HG03103 (cell line): ENCODE results near the gene PARD3B.

Source experiments
- ATAC-seq: cut with Tn5 transposase; IDR thresholded peaks from one replicate; pipeline ENCODE4 v1.9.1; 2021; ENCODE audit warnings: low read depth; ENCODE audit not compliant: unreplicated experiment

The PARD3B gene

DNA sequence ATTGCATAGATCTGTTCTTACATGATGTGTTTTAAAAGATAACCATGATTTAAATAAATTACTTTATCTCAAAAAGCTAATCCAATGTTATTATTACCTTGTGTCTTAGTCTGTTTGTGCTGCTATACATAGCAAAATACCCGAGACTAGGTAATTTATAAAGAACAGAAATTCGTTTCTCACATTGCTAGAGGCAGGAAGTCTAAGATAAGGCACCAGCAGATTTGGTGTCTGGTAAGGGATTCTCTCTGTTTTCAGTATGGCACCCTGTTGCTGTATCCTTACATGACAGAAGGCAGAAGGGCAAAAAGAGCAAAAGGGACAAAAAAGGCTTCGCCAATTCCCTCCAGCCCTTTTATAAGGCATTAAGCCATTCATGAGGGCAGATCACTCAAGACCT, 533.9 kb downstream of the PARD3B start:
- no peak for ATAC-seq

- no peak for ATAC-seq
These were observed 541.4 kb downstream of the PARD3B start for GRCh38 chr2:205086662-205087061.

DNA sequence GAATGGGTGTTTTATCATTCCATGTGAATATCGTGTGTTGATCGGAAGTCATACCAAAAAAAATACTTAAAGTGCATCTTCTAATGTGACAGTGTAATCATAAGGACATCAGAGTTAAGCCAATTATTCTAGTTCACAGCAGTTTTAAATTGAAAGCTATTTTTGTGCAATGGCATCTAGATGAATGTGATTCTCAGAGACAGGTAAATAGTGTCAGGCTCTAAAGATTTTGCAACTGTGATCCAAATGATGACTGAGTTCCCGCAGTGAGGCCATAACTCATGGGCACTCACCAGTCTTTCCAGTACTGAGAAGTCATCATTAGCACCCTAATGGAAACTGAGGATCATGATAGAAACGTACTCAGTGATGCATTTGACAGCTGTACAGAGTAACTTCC, 542.6 kb downstream of the PARD3B start:
- no peak for ATAC-seq

GRCh38 chr2:205089958-205090357, 544.7 kb downstream of the PARD3B start:
- ATAC-seq: no peak

DNA sequence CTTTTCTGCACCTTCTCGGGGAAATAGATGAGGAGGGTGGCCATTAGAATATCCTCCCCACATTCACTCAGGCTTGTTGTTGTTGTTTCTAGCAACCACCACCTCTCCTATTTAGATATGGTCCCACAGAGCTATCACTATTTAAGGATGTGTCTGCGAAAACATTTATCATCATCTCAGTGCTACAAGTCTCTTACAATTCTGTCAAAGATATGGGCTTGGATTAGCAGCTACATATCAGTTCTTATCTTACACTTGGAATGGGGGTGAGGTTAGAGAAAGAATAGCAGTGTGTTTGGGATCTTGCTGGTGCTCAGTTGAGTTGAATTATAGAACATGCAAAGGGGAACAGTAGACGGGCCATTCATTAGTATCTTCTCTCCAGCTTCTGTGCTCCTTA, 546.1 kb downstream of the PARD3B start:
- ATAC-seq: no peak

DNA sequence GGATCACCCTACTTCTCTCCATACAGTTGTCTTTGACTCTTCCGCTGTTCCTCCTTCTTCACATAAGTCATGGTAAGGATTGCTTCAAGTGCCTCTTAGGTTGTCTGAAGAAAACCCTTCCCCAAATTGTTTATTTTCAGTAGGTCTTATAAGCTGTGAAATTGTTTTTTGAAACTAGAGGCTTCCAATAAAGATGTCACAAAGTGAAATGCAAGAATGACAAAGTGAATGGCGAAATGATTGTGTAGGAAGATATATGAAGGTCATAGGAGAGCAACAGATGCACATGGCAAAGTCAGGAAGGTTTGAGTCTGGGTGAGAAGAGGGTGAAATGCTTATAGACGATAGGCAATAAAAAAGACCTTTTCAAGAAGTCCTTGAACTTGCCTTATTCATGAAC, 548.8 kb downstream of the PARD3B start:
- ATAC-seq: no peak

DNA sequence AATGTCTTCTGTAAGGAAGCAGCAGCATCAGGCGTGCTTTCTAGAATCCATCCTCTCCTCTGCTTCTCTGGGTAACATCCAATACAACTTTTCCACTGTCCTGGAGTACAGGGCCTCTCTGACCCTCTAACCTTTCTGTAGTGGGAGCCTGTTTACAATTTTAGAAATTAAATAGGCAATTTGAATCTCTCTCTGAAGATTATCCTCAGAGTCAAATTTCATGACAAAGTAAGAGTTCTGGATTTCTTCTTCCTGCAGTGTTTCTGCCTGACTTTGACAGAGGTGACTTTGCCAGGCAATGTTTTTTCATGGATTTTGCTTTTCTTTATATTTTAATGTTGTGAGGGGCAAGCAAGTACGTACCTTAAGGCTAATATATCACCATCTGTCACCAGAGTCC, 558.4 kb downstream of the PARD3B start:
- no peak for ATAC-seq

GRCh38 chr2:205107810-205108209, 562.5 kb downstream of the PARD3B start:
- ATAC-seq: no peak

DNA sequence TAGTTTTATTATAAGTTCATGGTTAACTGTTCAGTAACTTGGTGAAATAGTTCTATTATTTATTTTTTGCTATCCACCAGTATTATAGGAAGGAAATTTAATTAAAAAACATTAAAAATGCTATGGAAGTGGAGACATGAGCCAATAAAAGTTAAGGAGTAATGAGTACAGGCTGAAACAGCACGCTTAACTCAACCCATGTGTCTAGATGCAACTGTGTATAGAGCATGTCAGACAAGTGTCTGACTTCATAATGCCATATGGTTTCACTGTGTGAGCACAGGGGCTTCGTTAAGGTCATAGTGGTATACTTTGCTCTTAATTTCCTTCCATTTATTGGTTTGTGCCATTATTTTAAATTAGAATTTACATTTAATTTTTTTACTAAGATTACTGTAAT, 570.2 kb downstream of the PARD3B start:
- ATAC-seq: no peak

DNA sequence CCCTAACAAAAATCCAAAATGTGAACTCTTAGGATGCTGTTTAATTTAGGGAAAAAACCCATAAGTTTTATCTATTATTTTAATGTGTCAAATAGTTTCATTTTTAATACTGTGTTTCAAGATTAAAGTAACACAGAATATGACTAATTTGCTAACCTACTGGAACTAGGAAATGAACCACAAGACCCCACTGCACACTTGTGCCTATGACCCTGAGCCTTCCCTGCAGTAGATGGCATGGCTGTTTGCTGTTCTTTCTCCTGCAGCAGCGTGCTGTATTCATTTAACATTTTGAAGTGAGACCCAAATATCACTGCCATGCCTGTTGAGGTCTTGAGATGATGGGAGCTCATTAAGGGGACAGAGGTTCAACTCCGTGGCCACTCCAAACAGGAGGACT, 571.9 kb downstream of the PARD3B start:
- ATAC-seq: no peak

GRCh38 chr2:205119136-205119535, 573.9 kb downstream of the PARD3B start:
- ATAC-seq: no peak

DNA sequence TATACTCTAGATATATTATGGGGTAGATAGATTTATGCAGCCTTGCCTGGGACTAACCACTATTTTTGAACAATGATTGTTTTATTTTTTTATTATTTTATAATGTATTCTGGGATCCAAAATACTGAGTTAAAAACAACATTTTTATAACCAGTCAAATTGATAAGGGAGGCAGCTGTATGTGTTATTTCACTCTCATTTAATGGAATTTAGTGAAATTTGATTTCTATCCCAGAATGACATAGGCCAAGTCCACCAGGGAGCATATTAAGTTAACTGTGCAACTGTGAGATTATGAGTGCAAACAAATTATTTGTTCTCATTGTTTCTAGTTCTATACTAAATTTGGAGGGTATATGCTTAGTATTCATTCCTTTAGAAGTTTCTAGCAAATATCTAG, 583.5 kb downstream of the PARD3B start:
- no peak for ATAC-seq

DNA sequence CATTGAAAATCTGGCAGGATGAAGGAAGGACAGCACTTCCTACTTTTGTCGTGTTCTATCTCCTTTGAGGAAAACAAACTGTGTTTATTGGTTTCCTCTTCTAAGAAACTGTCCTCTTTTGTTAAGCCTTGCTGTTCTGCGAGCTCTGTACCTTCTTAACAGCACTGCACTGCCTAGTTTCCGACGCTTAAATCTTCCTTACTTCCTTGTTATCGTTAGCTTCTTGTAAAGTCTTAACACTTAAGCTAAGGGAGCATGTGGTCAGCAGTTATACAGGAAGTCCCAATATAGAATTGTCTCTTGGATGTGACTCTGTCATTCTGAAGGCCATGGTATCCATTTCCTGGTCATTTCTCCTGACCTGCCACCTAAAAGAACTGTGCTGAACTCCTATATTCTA, 584.3 kb downstream of the PARD3B start:
- ATAC-seq: no peak

DNA sequence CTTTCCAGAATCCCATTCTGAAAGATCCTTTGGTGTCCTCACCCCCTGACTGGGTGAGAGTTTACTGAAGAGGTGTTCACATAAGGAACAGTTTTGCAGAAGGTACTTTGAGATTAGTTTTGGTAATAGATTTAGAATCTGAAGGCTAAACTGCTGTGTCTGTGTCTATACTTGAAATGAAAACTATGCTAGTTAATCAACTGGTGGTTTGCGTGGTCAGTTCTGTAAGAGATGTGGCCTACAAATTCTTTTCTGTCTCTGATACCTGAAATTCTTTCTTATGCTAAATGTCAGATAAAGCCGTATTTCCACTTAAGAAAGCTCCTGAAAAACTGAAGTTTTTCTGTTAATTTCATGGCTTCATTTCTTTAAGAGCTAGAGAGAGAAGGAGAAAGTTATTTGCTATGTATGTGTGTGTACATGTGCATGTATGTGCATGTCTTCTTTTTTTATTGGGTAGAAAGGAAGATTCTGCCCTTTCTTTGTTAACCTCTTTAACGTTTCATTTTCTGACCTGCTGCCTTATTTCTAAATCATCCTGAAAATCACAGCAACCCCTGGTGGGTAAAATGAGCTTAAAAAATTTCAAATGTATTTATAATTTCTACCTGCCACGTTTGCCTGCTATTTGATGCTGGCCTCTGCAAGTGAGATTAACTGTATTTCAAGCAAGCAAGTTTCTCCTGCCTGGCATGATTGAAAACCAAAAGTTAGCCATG, 585.0 kb downstream of the PARD3B start:
- no peak for ATAC-seq

- ATAC-seq: no peak
These were observed 588.3 kb downstream of the PARD3B start for GRCh38 chr2:205133544-205133943.

- ATAC-seq: no peak
These were observed 593.5 kb downstream of the PARD3B start for GRCh38 chr2:205138735-205139134.

- ATAC-seq: peak; percentile 46
These were observed 594.7 kb downstream of the PARD3B start for GRCh38 chr2:205139822-205140463.

DNA sequence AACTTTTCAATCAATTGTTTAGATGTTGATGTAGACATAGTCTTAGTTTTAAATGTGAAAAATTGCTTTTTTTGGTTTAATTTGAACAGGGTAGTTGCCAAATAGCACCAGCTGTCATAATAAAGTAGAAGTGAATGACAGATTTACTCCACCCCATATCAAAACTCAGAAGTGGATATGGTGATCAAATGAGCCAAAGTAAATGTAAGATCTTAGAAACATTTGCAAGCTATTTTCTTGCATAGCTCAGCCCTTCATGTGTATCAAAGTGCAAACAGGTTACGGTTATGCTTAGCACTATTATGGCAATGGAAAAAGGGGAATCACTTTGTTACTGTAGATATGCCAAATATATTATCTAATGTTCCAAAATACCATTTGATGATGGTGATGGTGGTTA, 596.1 kb downstream of the PARD3B start:
- no peak for ATAC-seq

GRCh38 chr2:205145888-205146287, 600.6 kb downstream of the PARD3B start:
- no peak for ATAC-seq

DNA sequence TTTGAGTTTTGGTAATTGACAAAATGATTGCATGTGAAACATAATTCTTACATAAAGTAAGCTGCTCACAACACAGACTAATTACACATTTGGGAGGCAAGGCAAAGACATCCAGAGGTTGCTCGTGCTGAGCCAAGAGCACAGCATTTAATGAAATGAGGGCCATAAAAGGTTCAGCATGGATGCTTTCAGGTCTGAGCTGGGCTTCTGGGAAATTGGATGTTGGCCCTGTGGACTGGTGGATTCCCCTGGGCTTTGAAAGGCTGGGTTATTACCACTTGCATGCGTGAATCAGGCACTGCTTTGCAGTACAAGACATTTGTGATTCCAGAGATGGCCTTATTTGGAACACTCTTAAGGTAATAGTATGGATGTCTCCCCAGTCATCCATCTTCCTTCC, 603.5 kb downstream of the PARD3B start:
- no peak for ATAC-seq

DNA sequence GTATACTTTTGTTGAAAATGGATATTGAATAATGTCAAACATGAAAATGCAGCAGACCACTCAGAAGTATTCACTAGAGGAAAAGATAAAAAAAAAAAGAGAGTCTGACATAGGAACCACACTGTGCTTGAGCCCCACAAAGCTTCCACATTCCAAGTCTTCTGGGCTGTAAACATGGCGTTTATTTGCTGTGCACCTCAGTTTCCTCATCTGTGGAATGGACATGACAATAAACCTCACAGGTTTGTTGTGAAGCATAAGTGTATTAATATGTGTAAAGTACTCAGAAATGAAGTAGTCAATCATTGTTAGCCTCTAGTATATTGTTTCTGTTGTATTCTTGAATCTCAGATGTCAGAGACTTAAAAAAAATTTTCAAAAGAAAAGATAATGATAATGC, 611.2 kb downstream of the PARD3B start:
- ATAC-seq: no peak

GRCh38 chr2:205158404-205158803, 613.1 kb downstream of the PARD3B start:
- no peak for ATAC-seq
